ENCODE measurements around the gene MAP1LC3C.

GRCh38 chr1:242016479-242016878, 17.6 kb upstream of the MAP1LC3C start:
- TF ChIP-seq POLR2AphosphoS5 (IDR thresholded peaks at IDR 0.05; ENCODE audit: borderline replicate concordance, low read depth, low read length): no peak
- TF ChIP-seq EZH2 (IDR thresholded peaks at IDR 0.05): no peak
